GF-D8 (cell line): Measurements from ENCODE around the gene HSDL1.
A peak's percentile ranks its signal among the peaks of the same experiment; 100 is the strongest.

ENCODE experiments used
- DNase-seq: peaks from one replicate; lab custom pipeline; 2025; lab: John Stamatoyannopoulos, UW

The HSDL1 gene

GRCh38 chr16:84144859-84145639 lies at the start of gene HSDL1, which contains the start of gene DNAAF1:
Gene HSDL1, minus strand, starts transcription at chr16:84145177. Its CDS starts 13,856 bp downstream, at chr16:84131321.
Gene DNAAF1, plus strand, starts transcription at chr16:84145308. Its CDS starts 133 bp downstream, at chr16:84145441.
- DNase-seq = peak; percentile 43

GRCh38 chr16:84194018-84194417 lies 49.0 kb upstream of the HSDL1 start:
- DNase-seq = no peak

- DNase-seq = no peak
These were observed 48.5 kb upstream of the HSDL1 start for GRCh38 chr16:84193480-84193879.

- DNase-seq = no peak
These were observed 46.5 kb upstream of the HSDL1 start for GRCh38 chr16:84191466-84191865.

GRCh38 chr16:84190731-84191388 lies 45.9 kb upstream of the HSDL1 start, which contains the start of gene ADAD2:
Gene ADAD2, plus strand, starts transcription at chr16:84191157. Its CDS starts 74 bp downstream, at chr16:84191231.
- no peak for DNase-seq

GRCh38 chr16:84186685-84187437 lies 41.9 kb upstream of the HSDL1 start, which contains the start of gene TAF1C:
Gene TAF1C, minus strand, starts transcription at chr16:84187057. Its CDS starts 2,069 bp downstream, at chr16:84184988.
- DNase-seq = peak; percentile 72

GRCh38 chr16:84184775-84185174 lies 39.8 kb upstream of the HSDL1 start:
- no peak for DNase-seq

GRCh38 chr16:84183911-84184591 lies 39.1 kb upstream of the HSDL1 start:
- DNase-seq = no peak

GRCh38 chr16:84183572-84183875 lies 38.5 kb upstream of the HSDL1 start:
- DNase-seq = no peak

GRCh38 chr16:84182680-84183571 lies 37.9 kb upstream of the HSDL1 start:
- no peak for DNase-seq

GRCh38 chr16:84182104-84182503 lies 37.1 kb upstream of the HSDL1 start:
- no peak for DNase-seq

GRCh38 chr16:84181144-84181915 lies 36.4 kb upstream of the HSDL1 start:
- no peak for DNase-seq

- DNase-seq = no peak
These were observed 35.7 kb upstream of the HSDL1 start for GRCh38 chr16:84180519-84181140.

GRCh38 chr16:84179612-84180320 lies 34.8 kb upstream of the HSDL1 start:
- DNase-seq = no peak

GRCh38 chr16:84178892-84179611 lies 34.1 kb upstream of the HSDL1 start:
- DNase-seq = no peak

- DNase-seq = no peak
These were observed 33.3 kb upstream of the HSDL1 start for GRCh38 chr16:84178146-84178765.

- DNase-seq = no peak
These were observed 32.7 kb upstream of the HSDL1 start for GRCh38 chr16:84177741-84178073.
